HCEC 1CT (cell line): ENCODE results near the gene VASN.
"Not testable (repeated sequence)": the region's sequence is repeated elsewhere in the genome, so short reads cannot be mapped to it uniquely, and the experiment has no call there.

ENCODE experiments used
- DNase-seq: peaks from one replicate; pipeline ENCODE4 v3.0.0-alpha.2; 2017

Gene VASN

DNA sequence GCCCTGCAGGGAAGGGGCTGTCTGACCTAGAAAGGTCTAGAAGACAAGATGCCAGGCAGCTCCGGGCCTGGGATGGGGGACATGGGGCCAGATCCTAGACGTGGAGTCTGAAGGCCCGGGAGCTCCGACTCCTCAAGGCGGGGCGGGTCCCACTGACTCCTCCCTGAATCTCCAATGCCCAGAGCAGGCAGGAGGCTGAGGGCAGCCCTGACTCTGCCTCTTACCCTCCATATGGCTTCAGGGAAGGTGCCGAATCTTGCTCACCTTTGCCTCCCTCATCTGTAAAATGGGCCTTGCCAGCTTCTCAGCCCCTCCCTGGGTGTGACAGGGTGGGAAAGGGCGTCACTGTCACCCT lies 14.8 kb downstream of the VASN start:
- DNase-seq, result no peak

DNA sequence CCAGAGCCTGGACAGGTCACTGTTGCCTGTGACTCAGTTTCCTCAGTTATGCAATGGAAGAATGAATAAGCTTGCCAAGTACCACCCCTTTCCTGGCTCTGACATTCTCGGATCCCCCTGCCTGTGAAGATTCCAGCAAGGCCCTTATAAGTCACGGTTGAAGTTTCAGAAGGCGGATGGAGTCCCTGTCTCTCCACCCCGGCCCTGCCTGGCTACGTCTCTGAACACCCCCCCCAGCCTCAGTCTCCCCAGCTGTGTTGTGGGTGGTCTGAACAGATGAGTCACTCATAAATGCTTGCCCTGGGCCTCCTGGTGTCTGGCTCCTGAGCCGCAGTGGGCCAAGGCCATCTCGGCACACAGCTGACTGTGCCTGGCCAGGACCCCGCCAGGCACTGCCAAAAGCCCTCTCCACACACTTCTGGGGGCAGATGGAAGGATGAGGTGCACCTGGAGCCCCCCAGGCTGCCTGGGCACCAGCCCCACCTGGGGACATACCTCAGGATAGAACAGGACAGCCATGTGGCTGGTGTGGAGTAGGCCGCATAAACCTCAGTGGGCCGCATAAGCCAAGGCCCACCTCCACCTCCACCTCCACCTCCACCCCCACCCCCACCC lies 15.4 kb downstream of the VASN start:
- no peak for DNase-seq

DNA sequence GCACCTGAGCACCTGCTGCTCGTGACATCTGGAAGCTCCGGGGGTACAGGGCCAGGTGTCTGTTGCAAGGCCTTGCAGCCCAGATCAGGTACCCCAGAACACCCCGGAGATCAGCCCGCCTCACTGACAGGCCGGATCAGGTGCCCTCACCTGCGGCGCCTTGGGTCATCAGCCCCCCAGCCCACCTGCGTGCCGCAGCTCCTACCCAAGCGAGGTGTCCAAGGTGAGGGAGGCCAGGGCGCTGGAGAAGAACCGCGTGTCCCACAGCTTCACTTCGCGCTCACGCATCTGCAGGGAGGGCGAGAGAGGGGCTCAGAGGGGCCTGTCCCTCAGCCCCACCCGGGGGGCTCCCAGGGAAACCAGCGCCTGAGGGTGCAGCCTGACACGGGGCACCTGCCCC lies 16.1 kb downstream of the VASN start:
- DNase-seq, result no peak

DNA sequence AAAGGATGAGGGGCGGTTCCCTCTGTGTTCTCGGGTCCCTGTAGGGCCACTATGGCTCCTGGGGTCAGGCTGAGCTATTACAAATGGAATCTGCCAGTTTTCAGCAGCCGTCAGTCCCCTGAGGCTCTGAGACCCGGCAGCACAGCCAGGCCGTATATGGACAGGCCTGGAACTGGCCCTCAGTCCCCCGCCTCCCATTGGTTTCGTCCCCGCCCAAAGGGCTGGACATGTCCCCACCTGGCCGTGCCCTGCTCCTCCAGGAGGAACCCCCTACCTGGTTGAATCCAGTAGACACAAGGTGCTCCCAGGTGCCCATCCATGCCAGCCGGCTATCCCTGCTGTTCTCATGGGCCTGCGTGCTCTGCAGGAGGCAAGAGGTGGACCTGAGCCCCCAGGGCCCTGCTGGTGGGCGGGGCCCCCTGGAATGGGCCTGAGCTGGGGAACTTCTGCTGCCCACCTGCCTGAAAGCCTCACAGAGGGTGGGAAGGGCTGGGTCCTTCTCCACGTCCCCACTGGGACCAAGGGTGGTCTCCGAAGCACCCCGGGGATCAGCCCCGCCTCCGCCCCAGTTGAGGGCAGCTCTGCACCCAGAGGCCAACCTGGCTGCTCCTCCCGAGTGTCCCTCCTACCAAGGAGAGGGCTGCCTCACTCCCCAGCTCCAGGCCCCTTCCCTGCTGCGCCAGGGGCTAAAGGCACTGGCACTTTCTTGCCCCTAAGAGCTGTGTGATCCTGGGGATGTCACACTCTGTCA lies 16.8 kb downstream of the VASN start:
- DNase-seq, result no peak

DNA sequence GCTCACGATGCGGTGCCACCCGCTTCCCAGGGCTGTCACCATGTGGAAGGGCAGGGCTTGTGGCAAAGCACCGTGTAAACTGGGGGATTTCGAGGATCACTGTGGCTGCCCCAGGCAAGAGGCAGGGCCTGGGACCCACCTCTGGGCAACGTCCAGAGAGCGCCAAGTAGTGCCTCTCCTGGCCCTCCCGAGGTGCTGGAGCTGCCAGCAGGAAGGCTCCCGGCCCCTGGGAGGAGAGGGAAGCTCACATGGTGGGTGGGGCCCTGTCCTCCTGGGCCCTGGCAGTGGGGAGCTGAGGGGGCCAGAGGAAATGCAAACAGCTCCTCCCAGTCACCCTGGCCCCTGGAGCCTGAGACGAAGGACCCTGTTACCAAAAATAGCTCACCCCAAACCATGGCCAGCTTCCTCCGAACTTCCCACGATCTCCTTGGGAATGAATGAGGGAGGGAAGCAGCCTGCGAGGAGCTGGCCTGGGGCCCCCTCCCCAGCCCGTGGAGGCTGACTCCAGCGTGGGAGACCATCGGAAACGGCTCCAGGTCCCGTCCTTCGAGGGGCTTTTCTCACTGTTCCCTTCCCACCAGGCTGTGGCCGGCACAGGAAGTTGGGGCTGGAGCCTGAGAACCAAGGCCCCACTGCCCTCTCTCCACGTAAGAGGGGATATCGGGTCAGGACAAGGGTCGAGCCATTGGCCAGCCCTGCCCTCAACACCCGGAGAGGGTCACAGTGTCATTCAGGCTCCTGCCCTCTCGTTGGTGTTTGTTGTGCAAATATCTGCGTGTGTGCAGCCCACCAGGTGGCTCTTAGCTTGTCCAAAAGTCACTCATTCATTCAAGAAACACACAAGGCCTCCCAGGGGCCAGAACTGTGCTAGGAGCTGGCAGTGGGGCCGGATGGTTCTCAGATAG lies 17.7 kb downstream of the VASN start:
- no peak for DNase-seq

DNA sequence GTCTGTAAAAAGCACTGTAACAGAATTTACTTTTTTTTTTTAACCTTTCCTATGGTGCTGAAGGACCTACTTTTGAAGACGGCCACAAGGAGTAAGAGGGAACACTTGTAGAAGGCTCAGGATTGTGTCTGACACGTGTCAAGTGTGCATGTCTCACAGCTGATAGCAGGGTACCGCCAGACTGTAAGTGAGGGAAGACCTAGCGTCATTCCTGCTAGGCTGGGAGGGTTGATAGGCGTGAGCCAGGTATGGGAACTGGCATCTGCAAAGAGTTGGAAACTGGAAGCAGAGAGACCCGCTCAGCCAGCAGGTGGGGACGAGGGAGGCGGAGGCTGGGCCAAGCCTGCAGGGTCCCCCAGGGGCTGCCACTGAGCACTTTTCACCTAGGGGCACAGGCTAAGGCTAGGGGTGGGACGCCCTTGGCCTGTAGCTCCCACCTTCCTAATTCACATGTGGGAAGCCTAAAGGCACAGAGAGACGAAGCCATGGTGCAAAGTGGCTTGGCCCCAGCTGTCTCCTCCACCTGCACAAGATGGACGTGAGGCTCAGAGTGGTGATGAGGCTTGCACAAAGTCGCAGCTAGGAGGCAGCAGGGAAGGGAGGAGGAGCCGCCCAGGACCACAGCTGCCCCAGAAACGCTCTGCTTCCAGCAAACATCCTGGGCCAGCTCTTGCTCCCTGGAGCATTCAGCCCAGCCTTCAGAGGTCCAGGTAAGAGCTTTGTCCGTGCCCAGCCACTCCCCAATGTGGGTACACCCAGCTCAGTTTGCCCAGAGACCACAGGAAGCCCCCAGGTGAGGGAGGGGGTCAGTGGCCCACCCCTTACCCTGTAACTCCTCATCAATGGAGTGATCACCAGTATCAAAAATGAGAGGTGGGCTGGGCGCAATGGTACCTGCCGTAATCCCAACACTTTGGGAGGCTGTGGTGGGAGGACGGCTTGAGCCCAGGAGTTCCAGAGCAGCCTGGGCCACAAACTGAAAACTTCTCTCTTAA lies 18.9 kb downstream of the VASN start:
- no peak for DNase-seq

DNA sequence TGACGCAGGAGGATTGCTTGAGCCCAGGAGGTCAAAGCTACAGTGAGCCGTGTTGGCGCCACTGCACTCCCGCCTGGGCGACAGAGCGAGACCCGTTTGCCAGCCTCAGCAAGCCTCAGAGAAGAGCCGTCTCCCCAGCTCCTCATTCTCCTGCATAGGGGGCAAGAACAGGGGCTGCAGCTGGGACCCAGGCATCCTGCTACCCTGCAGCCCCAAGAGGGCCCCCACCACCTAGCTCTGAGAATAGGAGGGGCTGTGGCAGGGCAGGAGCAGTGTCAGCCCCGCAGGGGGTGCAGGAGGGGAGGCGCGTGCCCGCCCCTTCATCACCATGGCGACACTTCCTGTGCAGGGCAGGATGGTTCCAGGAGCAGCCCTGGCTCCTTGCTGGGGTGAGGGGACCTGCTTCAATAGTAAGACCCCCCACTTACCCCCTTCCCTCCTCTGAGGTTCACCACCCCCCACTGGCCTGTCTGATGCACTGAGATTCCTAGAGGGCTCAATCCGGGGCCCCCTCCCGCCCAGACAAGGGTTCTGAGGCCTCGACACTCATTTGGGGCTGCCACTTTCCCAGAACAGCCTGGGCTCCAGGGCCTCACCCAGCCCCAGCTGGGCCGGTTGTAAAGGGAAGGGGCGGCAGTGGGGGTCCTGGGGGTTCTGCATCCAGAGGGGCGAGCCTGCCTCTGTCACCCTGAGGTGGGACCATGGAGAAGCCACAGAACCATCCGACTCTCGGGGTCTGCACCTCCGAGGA lies 20.2 kb downstream of the VASN start:
- DNase-seq, result no peak

DNA sequence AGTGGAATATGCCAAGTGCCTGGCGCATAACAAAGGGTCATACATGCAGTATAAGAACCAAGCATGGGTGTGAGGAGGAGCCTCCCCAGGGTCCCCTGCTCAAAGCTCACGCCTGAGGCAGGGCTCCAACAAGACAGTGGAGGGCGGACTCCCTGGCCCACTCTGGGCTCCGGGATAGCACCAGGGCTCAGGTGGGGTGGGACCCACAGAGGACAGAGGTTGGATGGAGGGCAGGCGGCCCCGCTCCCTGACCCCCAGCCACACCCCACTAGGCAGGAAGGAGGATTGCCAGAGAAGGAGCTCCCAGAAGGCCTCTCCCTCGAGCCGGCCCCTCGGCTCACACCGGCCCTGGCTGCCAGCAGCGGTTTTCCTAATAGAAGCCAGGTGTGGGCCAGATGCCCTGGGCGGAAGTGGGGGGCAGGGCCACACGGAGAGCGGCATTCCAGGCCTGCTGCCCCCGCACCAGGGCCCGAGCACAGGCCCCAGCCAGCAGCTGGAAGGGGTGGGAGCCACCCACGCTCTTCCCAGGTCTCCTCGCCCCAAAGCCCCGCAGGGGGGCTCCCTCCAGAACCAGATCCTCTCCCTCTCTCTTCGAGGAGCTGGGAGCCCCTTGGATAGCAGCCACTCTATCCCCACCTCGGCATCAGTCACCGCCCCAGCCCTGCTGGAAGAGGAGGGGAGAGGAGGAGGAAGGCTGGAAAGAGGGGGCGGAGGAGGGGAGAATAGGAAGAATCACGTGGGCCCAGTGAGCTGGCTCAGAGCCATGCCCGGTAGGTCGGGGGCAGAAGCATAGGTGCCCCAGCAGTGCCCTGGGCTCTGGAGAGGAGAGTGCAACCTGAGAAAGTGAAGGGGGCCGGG lies 21.0 kb downstream of the VASN start:
- DNase-seq, result peak; percentile 61

DNA sequence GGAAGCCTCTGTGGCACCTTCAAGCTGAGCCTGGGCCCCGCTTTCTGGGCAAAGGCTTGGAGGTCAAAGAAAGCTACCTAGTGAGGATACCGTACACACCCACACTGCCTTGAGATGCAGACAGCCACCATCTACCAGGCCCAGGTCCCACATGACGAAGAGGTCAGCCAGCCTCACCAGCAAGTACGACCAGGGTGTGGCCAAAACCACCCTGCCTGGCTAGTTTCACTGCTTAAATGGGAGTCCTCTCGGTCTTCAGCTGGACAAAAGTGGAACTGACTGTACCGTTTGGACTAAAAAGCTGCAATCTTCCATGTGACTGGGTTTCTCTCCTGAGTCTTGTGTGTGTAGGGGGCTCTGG lies 21.6 kb downstream of the VASN start:
- DNase-seq, result no peak

DNA sequence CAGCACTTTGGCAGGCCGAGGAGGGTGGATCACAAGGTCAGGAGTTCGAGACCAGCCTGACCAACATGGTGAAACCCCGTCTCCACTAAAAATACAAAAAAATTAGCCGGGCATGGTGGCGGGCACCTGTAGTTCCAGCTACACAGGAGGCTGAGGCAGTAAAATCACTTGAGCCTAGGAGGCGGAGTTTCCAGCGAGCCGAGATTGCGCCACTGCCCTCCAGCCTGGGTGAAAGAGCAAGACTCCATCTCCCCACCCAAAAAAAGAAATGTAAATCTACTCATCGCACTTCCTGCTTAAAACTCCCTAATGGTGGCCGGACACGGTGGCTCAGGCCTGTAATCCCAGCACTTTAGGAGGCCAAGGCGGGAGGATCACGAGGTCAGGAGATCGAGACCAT lies 22.2 kb downstream of the VASN start:
- DNase-seq, result not testable (repeated sequence)

DNA sequence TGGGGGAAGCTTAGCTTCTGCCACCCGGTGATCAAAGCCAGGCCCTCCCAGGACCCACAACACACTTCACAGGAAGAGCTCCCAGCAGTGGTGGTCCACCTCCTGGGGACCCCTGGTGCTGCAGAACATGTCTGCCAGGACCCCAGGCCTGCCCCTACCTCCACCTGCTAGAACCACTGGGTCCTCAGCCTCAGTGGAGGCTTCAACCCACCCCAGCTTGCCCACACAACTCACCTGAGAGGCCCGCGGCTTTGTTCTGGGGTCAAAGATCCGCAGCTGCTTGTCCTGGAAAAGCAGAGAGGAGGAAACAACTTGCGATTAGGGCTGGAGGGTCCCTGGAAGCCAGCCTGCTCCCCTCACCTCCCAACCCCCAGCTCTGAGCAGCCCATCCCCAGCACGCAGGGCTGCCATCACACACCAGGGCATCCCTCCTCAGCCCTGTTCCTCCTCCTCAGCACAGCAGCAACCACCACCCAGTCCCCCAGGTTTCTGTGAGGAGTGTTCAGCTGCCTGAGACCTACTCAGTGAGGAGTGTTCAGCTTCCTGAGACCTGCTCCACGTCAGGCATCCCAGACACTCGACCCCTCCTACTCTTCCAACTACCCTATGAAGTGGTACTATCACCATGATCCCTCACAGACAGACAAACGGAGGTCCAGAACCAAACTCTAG lies 23.5 kb downstream of the VASN start:
- no peak for DNase-seq

DNA sequence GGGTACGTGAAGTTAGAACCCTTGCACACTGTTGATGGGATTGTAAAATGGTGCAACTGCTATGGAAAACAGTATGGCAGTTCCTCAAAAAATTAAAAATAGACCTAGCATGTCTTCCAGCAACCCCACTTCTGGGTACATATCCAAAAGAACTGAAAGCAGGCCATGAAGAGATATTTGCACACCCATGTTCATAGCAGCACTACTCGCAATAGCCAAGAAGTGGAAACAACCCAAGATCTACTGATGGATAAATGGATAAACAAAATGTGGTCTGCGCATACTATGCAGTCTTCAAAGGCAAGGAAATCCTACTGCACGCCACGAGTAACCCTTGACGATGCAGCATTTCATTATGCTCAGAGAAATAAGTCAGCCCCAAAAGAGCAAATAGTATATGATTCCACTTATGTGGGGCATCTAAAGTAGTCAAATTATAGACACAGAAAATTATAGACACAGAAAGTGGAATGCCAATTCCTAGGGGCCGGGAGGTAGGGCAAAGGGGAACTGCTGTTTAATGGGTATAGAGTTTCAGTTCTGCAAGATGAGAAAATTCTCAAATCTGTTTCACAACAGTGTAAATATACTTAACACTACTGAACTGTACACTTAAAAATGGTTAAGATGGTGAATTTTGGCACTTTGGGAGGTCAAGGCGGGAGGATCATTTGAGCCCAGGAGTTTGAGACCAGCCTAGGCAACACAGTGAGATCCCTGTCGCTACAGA lies 27.5 kb downstream of the VASN start:
- no peak for DNase-seq

DNA sequence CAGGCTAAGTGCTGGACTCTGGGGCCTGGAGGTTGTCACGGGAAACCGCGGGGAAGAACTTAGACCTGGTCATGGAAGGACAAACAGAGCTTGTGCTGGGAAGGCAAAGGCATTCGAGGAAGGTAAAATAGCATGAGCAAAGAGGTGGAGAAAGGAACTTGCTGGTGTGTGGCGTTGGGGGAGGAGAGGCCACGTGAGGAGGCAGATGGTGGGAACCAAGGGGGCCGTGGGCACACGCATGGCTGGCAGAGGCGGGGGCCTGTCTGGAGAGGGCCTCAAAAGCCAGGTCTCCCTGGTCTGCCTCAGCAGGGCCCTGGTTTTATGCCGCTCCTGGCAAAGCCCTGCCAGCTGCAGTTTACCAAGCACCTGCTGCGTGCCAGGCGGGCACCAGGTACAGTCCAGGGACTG lies 29.4 kb downstream of the VASN start:
- no peak for DNase-seq

DNA sequence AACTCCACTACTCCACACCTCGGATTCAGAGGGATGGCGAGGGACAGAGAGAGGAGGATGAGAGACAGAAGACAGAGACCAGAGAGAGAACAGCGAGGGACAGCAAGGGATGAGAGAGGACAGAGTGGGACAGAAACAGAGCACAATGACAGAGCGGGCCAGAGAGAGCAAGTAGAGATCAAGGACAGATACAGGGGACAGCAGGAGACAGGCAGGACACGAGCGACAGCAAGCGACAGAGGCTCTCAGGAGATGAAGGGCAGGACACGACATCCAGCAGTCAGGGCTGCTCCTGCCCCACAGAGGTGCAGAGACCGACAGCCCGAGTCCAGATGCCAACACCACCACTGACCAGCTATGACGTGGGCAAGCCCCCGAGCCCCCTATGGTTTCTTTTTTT lies 29.9 kb downstream of the VASN start:
- DNase-seq, result no peak

DNA sequence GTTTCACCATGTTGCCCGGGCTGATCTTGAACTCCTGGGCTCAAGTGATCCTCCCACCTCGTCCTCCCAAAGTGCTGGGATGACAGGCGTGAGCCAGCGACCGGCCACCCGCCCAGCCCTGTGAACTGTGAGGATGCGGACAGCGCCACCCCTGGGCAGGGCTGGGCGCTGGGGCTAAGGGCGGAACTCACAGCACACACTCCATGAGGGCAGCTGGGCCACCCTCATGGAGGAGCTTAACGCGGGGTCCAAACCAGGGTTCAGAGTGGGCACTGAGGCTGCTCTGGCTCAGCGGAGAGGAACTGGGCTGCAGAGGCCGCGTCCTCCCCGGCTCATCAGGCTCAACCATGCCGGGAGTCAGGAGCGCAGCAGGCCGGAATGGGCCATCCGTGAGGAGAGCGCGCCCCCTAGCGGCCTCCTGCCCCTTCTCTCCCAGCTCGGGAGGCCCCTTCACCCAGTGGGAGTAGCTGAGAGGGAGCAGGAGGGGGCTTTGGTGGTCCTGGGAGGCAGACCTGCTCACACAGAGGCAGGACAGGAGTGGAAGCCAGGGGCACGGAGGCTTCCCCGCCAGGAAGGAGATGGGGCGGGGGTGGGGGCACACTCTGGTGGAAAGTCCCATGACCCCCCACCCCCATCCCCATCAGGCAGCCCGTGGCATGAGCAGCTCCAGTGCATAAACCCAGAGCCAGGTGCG lies 30.9 kb downstream of the VASN start:
- DNase-seq, result peak; percentile 61

DNA sequence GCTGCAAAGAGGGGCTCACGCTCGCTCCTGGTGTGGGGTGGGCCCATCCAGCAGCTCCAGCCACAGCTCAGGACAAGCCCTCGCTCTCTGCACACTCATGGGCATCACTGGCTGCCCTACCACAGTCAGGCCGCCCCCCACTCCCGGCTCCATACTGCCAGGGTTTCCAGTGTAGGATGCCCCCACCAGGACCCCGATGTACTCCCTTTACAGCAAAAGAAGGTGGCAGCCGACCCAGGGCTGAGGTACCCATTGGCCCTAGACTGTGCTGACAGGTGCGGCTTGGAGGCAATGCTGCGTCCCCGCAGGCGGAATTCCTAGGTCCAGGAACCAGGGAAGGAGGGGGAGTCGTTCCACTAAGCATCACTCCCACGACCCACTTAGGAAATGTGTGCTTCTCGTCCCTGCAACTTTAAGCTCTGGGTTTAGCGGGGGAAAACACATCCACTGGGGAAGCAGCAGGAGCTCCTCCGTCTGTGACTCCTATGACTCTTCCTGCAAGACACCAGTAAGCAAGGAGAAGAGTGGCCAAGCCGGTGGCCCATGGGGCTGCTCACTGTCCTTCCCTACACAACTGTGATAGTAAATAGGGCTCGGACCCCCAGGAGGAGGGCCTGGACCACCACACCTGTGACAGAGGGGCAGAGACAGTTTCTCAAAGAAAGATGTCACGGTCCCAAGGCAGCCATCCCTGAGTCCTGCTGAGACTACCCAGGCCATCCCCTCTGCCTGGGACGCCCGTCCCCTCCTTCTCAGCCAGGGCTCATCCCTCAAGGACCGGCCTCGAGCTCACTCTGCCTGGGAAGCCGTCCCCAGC lies 31.7 kb downstream of the VASN start:
- no peak for DNase-seq

DNA sequence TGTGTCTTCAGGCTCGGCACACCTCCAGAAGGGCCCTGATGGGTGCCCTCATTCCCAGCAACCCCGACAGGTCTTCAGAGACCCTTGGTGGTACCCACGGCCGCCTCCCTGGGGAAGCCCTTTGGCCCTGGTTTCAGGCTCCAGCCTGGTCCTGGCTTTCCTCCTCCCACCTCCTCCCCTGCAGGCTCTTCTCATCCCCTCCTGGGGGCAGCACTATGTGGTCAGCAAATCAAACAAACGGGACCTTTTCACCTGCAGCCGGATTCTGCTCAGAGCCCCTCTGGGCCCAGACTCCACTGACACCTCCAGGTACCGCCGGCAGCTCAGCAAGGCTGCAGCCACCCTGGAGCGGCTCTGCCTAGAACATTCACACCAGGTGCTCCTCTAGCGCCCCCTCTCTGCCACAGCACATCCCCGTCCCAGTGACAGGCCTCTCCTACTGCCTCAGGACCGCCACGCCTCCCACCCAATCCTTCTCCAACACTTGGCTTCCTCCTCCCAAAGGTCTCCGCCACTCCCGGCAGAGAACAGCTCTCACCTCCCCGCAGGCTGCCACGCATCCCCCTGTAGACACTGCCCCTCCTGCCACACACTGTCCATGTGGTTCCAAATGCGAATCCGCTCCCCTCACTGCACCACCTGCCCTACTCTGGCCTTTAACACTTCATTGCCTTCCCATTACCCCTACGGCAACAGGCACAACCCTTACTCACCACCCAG lies 32.8 kb downstream of the VASN start:
- peak; percentile 10 for DNase-seq
